Keratinocyte (primary cell): ENCODE results near the gene LRRC75B. TPM values are rescaled to one million over a fixed set of nuclear protein-coding genes. Genes with fewer than 3 reads are reported as not detected.
"Not testable (repeated sequence)": the region's sequence is repeated elsewhere in the genome, so short reads cannot be mapped to it uniquely, and the experiment has no call there.

Experiments
- DNase-seq: peaks from one replicate; pipeline ENCODE4 v3.0.0-alpha.2; 2011; ENCODE audit warnings: low read depth, missing footprints, low spot score
- FAIRE-seq: peaks from 2 replicates; lab custom pipeline; 2011; peaks lifted over from hg19 to GRCh38; lab: Jason Lieb, UNC
- H2AFZ ChIP-seq: 2 replicates; pipeline ENCODE4 v1.6.0; 2012; ENCODE audit warnings: low read length, control low read depth, inconsistent platforms; ENCODE audit not compliant: control insufficient read depth
- H3K27ac ChIP-seq: 2 replicates; pipeline ENCODE4 v1.5.1; 2011; ENCODE audit warnings: low read length; ENCODE audit not compliant: control insufficient read depth, insufficient read depth
- H3K27me3 ChIP-seq: 3 replicates; pipeline ENCODE4 v1.6.0; 2011; ENCODE audit warnings: low read length; ENCODE audit not compliant: control insufficient read depth, insufficient read depth; ENCODE audit errors: extremely low read depth
- H3K36me3 ChIP-seq, 2 experiments: 2 replicates in 1 of 2; 3 replicates in 1 of 2; pipeline ENCODE4 v1.5.1; 2011; ENCODE audit warnings: low read length in 2 of 2, mild to moderate bottlenecking in 1 of 2; ENCODE audit not compliant: control insufficient read depth in 2 of 2, insufficient read depth in 2 of 2; ENCODE audit errors: extremely low read depth in 1 of 2
- H3K4me1 ChIP-seq: 3 replicates; pipeline ENCODE4 v1.5.1; 2011; ENCODE audit warnings: low read length; ENCODE audit not compliant: control insufficient read depth, insufficient read depth; ENCODE audit errors: extremely low read depth
- H3K4me2 ChIP-seq: 3 replicates; pipeline ENCODE4 v1.6.0; 2011; ENCODE audit warnings: low read depth, low read length; ENCODE audit not compliant: control insufficient read depth, insufficient read depth; ENCODE audit errors: extremely low read depth
- H3K4me3 ChIP-seq, 3 experiments: fragments of 200-600 bp in 1 of 3; sonication (generic) in 1 of 3; 2 replicates in 2 of 3; 3 replicates in 1 of 3; pipeline ENCODE4 v1.5.1; 2011 to 2016; ENCODE audit warnings: low read length in 3 of 3, mild to moderate bottlenecking in 3 of 3, control low read depth in 2 of 3, inconsistent platforms in 1 of 3, low read depth in 1 of 3, mixed read lengths in 1 of 3, mixed run types in 1 of 3, moderate library complexity in 1 of 3; ENCODE audit not compliant: control insufficient read depth in 2 of 3, insufficient read depth in 2 of 3; ENCODE audit errors: extremely low read depth in 1 of 3
- H3K79me2 ChIP-seq: 2 replicates; pipeline ENCODE4 v1.6.0; 2012; ENCODE audit warnings: low read length; ENCODE audit not compliant: control insufficient read depth, insufficient read depth
- H3K9ac ChIP-seq: 3 replicates; pipeline ENCODE4 v1.6.0; 2011; ENCODE audit warnings: low read length; ENCODE audit not compliant: control insufficient read depth, insufficient read depth; ENCODE audit errors: extremely low read depth
- H3K9me1 ChIP-seq: 3 replicates; pipeline ENCODE4 v1.6.0; 2011; ENCODE audit warnings: low read length; ENCODE audit not compliant: control insufficient read depth, insufficient read depth; ENCODE audit errors: extremely low read depth
- H3K9me3 ChIP-seq: 2 replicates; pipeline ENCODE4 v1.5.1; 2012; ENCODE audit warnings: low read depth, low read length; ENCODE audit not compliant: control insufficient read depth
- H4K20me1 ChIP-seq: 3 replicates; pipeline ENCODE4 v1.6.0; 2011; ENCODE audit warnings: low read length; ENCODE audit not compliant: control insufficient read depth, insufficient read depth; ENCODE audit errors: extremely low read depth
- dilution Hi-C: fragments of 300-500 bp; cut with MboI; formaldehyde crosslinking; loops from one replicate; pipeline ENCODE4 v1.7.0; 2020; ENCODE audit warnings: low sequenced_read_pairs; ENCODE audit not compliant: extremely low pct_ligation_motif_present
- polyA plus RNA-seq, 5 experiments: library from polyadenylated mRNA; depleted of rRNA in 3 of 5; stranded (reverse) in 3 of 5; stranded (forward) in 1 of 5; unstranded in 1 of 5; fragments of >200 nt; gene quantifications; 1 replicate in 1 of 5; 2 replicates in 3 of 5; 3 replicates in 1 of 5; pipeline versions ENCODE4 v1.2.1 to v1.2.3, GENCODE V29; 2011 to 2012; ENCODE audit warnings: missing spikeins in 2 of 5, low read depth in 1 of 5, low replicate concordance in 1 of 5
- TF ChIP-seq, protein P1 (sequence below), 3 experiments: IDR thresholded peaks in 1 of 3; conservative IDR thresholded peaks in 1 of 3; optimal IDR thresholded peaks in 1 of 3; 2 replicates in 2 of 3; 3 replicates in 1 of 3; pipeline versions ENCODE3 to v1.5.1; 2011; ENCODE audit warnings: low read length in 3 of 3, mild to moderate bottlenecking in 3 of 3, moderate library complexity in 2 of 3, control low read depth in 1 of 3, inconsistent platforms in 1 of 3; ENCODE audit not compliant: insufficient read depth in 2 of 3; ENCODE audit errors: extremely low read depth in 1 of 3

LRRC75B gene
- polyA plus RNA-seq, 1 donor (not counting 4 experiments of a cell fraction or from before 2014, with no cell fraction given), result 4.3 TPM

DNA sequence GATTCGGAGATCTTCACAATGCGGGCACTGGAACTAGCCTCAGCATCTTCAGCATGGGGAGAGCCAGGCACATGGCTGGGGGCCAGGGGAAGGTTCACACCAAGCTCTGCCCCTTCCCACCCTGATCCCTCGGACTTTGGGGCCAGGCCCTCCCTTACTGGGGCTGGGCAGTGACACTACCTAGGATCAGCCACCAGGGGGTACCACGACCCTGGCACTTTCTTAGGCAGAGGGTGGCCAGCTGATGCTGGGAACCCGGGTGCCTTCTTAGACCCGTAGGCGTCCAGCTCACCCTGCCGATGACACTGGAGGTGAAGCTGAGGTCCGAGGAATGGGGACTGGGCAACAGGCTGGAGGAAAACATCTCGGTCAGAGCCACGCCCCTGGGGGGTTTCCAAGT is 36.2 kb upstream of the LRRC75B start:
- H3K27me3 ChIP-seq, H3K4me1 ChIP-seq, FAIRE-seq, dilution Hi-C loops, H3K79me2 ChIP-seq, H3K4me2 ChIP-seq, H2AFZ ChIP-seq, DNase-seq, H4K20me1 ChIP-seq, H3K9me3 ChIP-seq, H3K9ac ChIP-seq, H3K27ac ChIP-seq, H3K9me1 ChIP-seq, H3K36me3 ChIP-seq, H3K4me3 ChIP-seq: not testable (repeated sequence)
- TF ChIP-seq, protein P1, sequence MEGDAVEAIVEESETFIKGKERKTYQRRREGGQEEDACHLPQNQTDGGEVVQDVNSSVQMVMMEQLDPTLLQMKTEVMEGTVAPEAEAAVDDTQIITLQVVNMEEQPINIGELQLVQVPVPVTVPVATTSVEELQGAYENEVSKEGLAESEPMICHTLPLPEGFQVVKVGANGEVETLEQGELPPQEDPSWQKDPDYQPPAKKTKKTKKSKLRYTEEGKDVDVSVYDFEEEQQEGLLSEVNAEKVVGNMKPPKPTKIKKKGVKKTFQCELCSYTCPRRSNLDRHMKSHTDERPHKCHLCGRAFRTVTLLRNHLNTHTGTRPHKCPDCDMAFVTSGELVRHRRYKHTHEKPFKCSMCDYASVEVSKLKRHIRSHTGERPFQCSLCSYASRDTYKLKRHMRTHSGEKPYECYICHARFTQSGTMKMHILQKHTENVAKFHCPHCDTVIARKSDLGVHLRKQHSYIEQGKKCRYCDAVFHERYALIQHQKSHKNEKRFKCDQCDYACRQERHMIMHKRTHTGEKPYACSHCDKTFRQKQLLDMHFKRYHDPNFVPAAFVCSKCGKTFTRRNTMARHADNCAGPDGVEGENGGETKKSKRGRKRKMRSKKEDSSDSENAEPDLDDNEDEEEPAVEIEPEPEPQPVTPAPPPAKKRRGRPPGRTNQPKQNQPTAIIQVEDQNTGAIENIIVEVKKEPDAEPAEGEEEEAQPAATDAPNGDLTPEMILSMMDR (optimal IDR thresholded peaks at IDR 0.05 in 1 of 3, IDR thresholded peaks at IDR 0.05 in 1 of 3, conservative IDR thresholded peaks at IDR 0.05 in 1 of 3; ENCODE audit: extremely low read depth in 1 of 3, insufficient read depth in 2 of 3, low read length in 3 of 3), result peak in 1 of 3 experiments; percentile 35

DNA sequence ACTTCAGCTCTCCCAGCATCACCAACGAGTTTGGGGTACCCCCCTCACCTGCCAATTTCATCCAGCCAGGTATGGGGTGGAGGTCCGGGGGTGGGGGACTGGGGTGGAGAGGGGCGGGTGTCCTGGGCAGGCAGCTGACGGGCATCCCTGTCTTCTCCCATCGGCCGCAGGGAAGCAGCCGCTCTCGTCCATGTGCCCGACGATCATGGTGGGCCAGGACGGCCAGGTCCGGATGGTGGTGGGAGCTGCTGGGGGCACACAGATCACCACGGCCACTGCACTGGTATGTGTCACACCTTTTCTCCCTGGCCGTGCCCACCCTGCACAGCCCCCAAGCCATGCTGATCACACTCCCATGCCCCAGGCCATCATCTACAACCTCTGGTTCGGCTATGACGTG is 35.0 kb upstream of the LRRC75B start:
- H3K9me3 ChIP-seq, H2AFZ ChIP-seq, dilution Hi-C loops, DNase-seq, H3K9me1 ChIP-seq, H3K9ac ChIP-seq, H3K4me2 ChIP-seq, H4K20me1 ChIP-seq, H3K79me2 ChIP-seq, H3K27ac ChIP-seq, FAIRE-seq, H3K27me3 ChIP-seq, H3K36me3 ChIP-seq, H3K4me3 ChIP-seq, H3K4me1 ChIP-seq: not testable (repeated sequence)

DNA sequence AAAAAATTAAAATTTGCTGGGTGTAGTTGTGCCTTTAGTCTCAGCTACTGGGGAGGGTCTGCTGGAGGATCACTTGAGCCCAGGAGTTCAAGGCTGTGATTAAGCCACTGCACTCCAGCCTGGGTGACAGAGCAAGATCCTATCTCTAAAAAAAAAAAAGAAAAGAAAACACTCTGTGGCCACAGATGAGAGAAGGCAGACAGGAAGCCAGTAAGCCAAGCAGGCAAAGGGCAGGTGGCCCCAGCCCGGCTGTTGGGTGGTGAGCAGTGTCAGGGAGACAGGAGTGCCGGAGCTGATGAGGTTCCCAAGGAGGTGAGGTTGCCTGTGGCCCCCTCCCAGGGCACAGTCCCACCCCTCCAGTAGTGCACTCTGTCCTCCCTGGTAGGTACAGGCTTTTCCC is 29.7 kb upstream of the LRRC75B start:
- H3K27ac ChIP-seq, H3K4me2 ChIP-seq, H3K9ac ChIP-seq, FAIRE-seq, dilution Hi-C loops, H4K20me1 ChIP-seq, H3K9me3 ChIP-seq, H3K36me3 ChIP-seq, H3K4me1 ChIP-seq, H3K79me2 ChIP-seq, H3K9me1 ChIP-seq, H3K27me3 ChIP-seq, H2AFZ ChIP-seq, H3K4me3 ChIP-seq, DNase-seq: not testable (repeated sequence)

DNA sequence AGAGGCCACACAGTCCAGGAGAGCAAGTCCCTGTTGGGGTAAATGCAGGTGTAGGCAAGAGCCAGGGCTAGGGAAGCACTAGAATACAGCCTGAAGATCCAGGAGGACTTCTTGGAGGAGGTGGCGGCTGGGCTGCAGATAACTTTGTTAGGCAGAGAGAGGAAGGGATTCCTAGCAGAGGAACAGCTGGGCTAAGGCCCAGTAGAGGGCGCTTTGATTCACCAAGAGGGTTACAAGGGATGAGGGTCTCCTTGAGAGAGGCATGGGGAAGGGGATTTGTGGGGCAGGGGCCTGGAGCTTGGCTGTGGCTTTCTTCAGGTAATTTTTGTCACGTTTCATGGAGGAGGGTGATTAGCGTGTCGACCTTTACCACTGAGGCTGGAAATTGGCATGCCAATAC is 28.4 kb upstream of the LRRC75B start:
- H3K27me3 ChIP-seq, H3K9ac ChIP-seq, H3K79me2 ChIP-seq, dilution Hi-C loops, H3K4me2 ChIP-seq, H3K9me1 ChIP-seq, H3K4me3 ChIP-seq, FAIRE-seq, H3K4me1 ChIP-seq, DNase-seq, H3K27ac ChIP-seq, H3K9me3 ChIP-seq, H2AFZ ChIP-seq, H3K36me3 ChIP-seq, H4K20me1 ChIP-seq: not testable (repeated sequence)
